Breast epithelium (tissue), 3 donors: ENCODE measurements around the gene SMAD9.

Experiments
- CTCF ChIP-seq, 3 donors: fragments of 450-650 bp; IDR thresholded peaks; one replicate each; pipeline ENCODE4 v1.5.1; 2016 to 2017; ENCODE audit warnings: antibody characterized with exemption in 3 of 3, mild to moderate bottlenecking in 3 of 3, moderate library complexity in 3 of 3
- POLR2A ChIP-seq: fragments of 450-650 bp; IDR thresholded peaks from one replicate; pipeline ENCODE4 v1.6.1; 2016; ENCODE audit warnings: antibody characterized with exemption, mild to moderate bottlenecking, moderate library complexity

DNA sequence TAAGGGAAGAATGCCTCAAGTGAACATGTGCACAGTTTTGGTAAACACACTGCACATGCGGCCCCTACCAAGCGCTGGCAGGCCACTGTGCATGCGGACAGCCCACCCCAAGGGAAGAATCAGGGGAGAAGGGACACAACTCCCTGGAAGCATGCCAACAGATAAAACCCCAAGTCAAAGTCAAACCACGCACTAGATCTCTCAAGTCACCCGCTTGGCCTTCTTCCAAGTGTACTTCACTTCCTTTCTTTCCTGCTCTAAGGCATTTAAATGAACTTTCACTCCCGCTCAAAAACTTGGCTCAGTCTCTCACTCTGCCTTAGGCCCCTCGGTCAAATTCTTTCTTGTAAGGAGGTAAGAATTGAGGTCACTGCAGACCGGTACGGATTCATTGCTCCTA, 105.6 kb downstream of the SMAD9 start:
- TF ChIP-seq CTCF (IDR thresholded peaks at IDR 0.05) (no peak), POLR2A (no peak)
